Naive B cell (primary cell): ENCODE measurements around the gene WHAMM. TPM values are rescaled to one million over a fixed set of nuclear protein-coding genes. Genes with fewer than 3 reads are reported as not detected.

Experiments
- ATAC-seq, 2 donors: fragments of 150-1000 bp; cut with Tn5 transposase; 2 replicates each; pipeline ENCODE4 v1.10.0; 2021; ENCODE audit warnings: low read depth in 2 of 2, mild to moderate bottlenecking in 2 of 2, moderate library complexity in 2 of 2
- DNase-seq: peaks from one replicate; pipeline ENCODE4 v3.0.0; 2022
- H3K27ac Mint-ChIP-seq, 6 donors: one replicate each; pipeline ENCODE4 v1.8.0; 2020 to 2022; ENCODE audit warnings: mild to moderate bottlenecking in 6 of 6, mixed read lengths in 6 of 6, moderate library complexity in 5 of 6, inconsistent platforms in 2 of 6
- H3K27me3 Mint-ChIP-seq, 3 donors: one replicate each; pipeline ENCODE4 v1.8.0; 2021 to 2022; ENCODE audit warnings: mixed read lengths in 3 of 3, mild to moderate bottlenecking in 1 of 3
- H3K36me3 Mint-ChIP-seq, 2 donors: one replicate each; pipeline ENCODE4 v1.8.0; 2020 to 2022; ENCODE audit warnings: mixed read lengths in 2 of 2, inconsistent platforms in 1 of 2, mild to moderate bottlenecking in 1 of 2
- H3K4me1 Mint-ChIP-seq, 3 donors: one replicate each; pipeline ENCODE4 v1.8.0; 2020 to 2022; ENCODE audit warnings: mixed read lengths in 3 of 3, inconsistent platforms in 1 of 3, mild to moderate bottlenecking in 1 of 3, moderate library complexity in 1 of 3
- H3K4me3 Mint-ChIP-seq, 8 donors: one replicate each; pipeline ENCODE4 v1.8.0; 2020 to 2022; ENCODE audit warnings: mild to moderate bottlenecking in 8 of 8, mixed read lengths in 8 of 8, moderate library complexity in 8 of 8, inconsistent platforms in 2 of 8
- H3K9me3 Mint-ChIP-seq, 7 donors: one replicate each; pipeline ENCODE4 v1.8.0; 2020 to 2022; ENCODE audit warnings: mixed read lengths in 7 of 7, mild to moderate bottlenecking in 5 of 7, inconsistent platforms in 2 of 7, moderate library complexity in 1 of 7
- polyA plus RNA-seq, 6 donors: library from polyadenylated mRNA; unstranded; fragments of 300-500 nt; fragmentation: Illumina TruSeq; gene quantifications; one replicate each; pipeline ENCODE4 v1.2.3, GENCODE V29; 2021; ENCODE audit warnings: low read depth in 6 of 6

Gene WHAMM
- polyA plus RNA-seq, 6 donors from 2014 or later: 2.2 to 7.3 (median 5.1) TPM

- peaks cover 0 to under 1% of the 10 kb centered on the region in 2 donors for H3K36me3 Mint-ChIP-seq
- no peaks in the 10 kb centered on the region for H3K4me1 Mint-ChIP-seq
- H3K27me3 Mint-ChIP-seq: peaks cover 0 to 32% (median 16%) of the 10 kb centered on the region in 3 donors
- ATAC-seq: no peak
- H3K9me3 Mint-ChIP-seq: peaks cover 0 to 4% (median 0%) of the 10 kb centered on the region in 7 donors
- no peak for DNase-seq
- no peak overlapping the region for H3K4me3 Mint-ChIP-seq
- H3K27ac Mint-ChIP-seq: no peak overlapping the region
These were observed 20.9 kb upstream of the WHAMM start for GRCh38 chr15:82788496-82788895.

DNA sequence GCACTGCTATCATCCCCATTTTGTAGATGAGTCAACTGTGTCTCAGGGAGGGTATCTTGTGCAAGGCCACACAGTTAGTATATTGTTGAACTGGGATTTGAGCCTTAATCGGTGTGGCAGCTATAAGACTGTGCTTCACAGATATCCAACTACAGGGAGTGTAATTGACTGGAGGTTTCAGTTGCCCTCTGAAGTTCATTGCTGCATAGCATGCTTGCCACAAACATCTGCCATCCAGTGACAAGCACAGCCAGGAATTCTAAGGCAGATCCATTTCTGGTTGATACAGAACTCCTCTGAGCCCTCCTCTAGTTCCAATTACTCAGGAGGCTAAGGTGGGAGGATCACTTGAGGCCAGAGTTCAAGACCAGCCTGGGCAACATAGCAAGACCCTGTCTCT lies 19.9 kb upstream of the WHAMM start:
- Mint-ChIP-seq H3K36me3 (peaks cover 0 to 11% of the 10 kb centered on the region in 2 donors), H3K4me1 (no peaks in the 10 kb centered on the region), H3K27ac (no peak overlapping the region), H3K4me3 (no peak overlapping the region), H3K27me3 (peaks cover 0 to 32% (median 16%) of the 10 kb centered on the region in 3 donors), H3K9me3 (peaks cover 2 to 14% (median 8%) of the 10 kb centered on the region in 7 donors)
- no peak for ATAC-seq
- DNase-seq: no peak

- ATAC-seq (no peak), DNase-seq (no peak)
- peaks cover 2 to 19% (median 10%) of the 10 kb centered on the region in 7 donors for H3K9me3 Mint-ChIP-seq
- H3K4me1 Mint-ChIP-seq: no peaks in the 10 kb centered on the region
- peaks cover 0 to 36% (median 14%) of the 10 kb centered on the region in 3 donors for H3K27me3 Mint-ChIP-seq
- peak overlapping the region in 1 of 6 donors; percentile 6 for H3K27ac Mint-ChIP-seq
- peaks cover 0 to 12% of the 10 kb centered on the region in 2 donors for H3K36me3 Mint-ChIP-seq
- no peak overlapping the region for H3K4me3 Mint-ChIP-seq
These were observed 19.1 kb upstream of the WHAMM start for GRCh38 chr15:82790321-82790720.

DNA sequence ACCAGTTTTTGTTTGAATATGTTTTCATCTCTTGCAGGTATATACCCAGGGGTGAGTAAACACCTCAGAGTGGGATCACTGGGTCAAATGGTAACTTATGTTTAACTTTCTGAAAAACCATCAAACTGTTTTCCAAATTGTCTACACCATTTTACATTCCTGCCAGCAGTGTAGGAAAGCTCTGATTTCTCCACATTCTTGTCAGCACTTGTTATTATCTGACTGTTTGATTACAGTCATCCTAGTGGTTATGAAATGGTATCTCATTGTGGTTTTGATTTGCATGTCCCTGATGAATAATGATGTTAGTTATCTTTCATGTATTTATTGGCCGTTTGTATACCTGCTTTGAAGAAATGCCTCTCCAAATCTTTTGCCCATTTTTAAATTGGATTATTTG lies 17.4 kb upstream of the WHAMM start:
- H3K27ac Mint-ChIP-seq: peak overlapping the region in 1 of 6 donors; percentile 14
- H3K27me3 Mint-ChIP-seq: peaks cover 0 to 27% (median 14%) of the 10 kb centered on the region in 3 donors
- no peak for ATAC-seq

DNA sequence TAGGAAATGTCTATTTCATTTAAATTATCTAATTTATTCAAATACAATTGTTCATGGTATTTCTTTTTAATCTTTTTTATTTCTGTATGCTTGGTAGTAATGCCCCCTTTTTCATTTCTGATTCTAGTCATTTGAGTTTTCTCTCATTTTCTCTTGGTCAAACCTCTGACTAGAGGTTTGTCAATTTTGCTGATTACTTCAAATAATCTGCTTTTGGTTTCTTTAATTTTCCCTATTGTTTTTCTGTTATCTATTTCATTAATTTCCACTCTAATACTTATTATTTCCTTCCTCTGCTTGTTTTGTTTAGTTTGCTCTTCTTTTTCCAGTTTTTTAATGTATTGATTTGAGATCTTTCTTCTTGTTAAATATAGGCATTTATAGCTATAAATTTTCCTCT lies 15.7 kb upstream of the WHAMM start:
- Mint-ChIP-seq H3K36me3 (peaks cover 0 to 12% of the 10 kb centered on the region in 2 donors), H3K27me3 (peaks cover 0 to 35% (median 14%) of the 10 kb centered on the region in 3 donors), H3K27ac (peak overlapping the region in 1 of 6 donors; percentile 30), H3K4me1 (peaks cover 0 to 3% (median 0%) of the 10 kb centered on the region in 3 donors), H3K4me3 (no peak overlapping the region), H3K9me3 (peaks cover 2 to 19% (median 10%) of the 10 kb centered on the region in 7 donors)
- DNase-seq (no peak), ATAC-seq (no peak)

More for the DNA sequence above, 17.4 kb upstream of the WHAMM start:
- H3K4me3 Mint-ChIP-seq: no peak overlapping the region
- DNase-seq: no peak
- peaks cover 2 to 19% (median 10%) of the 10 kb centered on the region in 7 donors for H3K9me3 Mint-ChIP-seq
- no peaks in the 10 kb centered on the region for H3K4me1 Mint-ChIP-seq
- peaks cover 0 to 12% of the 10 kb centered on the region in 2 donors for H3K36me3 Mint-ChIP-seq

- H3K36me3 Mint-ChIP-seq: peaks cover 0 to 12% of the 10 kb centered on the region in 2 donors
- H3K27me3 Mint-ChIP-seq: peaks cover 0 to 41% (median 25%) of the 10 kb centered on the region in 3 donors
- no peak overlapping the region for H3K27ac Mint-ChIP-seq
- ATAC-seq (no peak), DNase-seq (no peak)
- H3K4me3 Mint-ChIP-seq: no peak overlapping the region
- H3K9me3 Mint-ChIP-seq: peaks cover 2 to 18% (median 10%) of the 10 kb centered on the region in 7 donors
- peaks cover 0 to 7% (median 3%) of the 10 kb centered on the region in 3 donors for H3K4me1 Mint-ChIP-seq
These were observed 11.3 kb upstream of the WHAMM start for GRCh38 chr15:82798104-82798503.

GRCh38 chr15:82798531-82799166 lies 10.8 kb upstream of the WHAMM start:
- Mint-ChIP-seq H3K9me3 (peaks cover 2 to 13% (median 8%) of the 10 kb centered on the region in 7 donors), H3K27me3 (peaks cover 0 to 41% (median 23%) of the 10 kb centered on the region in 3 donors), H3K27ac (no peak overlapping the region), H3K4me1 (peaks cover 4 to 7% (median 5%) of the 10 kb centered on the region in 3 donors), H3K36me3 (peaks cover 0 to 10% of the 10 kb centered on the region in 2 donors), H3K4me3 (no peak overlapping the region)
- ATAC-seq (no peak), DNase-seq (no peak)

DNA sequence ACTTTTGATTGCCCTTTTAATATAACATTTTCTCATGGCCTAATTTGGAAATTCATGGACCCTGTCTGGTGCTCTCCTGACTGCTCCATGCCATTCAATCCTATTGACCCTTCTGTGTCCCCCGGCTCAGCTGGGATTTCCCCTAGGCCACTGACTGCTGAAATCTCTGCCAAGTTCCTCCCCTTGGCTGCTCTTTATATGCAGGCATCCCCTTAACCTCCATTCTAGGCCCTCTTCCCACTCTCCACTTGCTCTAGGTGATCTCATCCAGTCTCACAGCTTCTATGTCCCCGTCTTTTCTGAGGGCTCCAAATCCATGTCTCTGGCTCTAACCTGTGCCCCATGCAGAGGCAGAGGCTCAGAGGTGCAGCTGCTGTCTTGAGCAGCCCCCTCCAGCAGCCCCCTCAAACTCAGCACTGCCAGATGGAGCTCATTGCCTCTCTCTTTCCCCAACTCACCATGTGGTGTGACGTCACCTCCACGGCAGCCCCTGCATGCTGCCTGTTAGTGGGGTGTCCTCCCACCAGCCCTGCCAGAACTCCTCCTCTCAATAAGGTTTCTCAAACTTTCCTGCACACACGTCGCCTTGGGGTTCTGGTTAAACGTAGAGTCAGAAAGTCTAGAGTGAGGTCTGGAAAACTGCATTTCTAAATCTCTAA lies 10.1 kb upstream of the WHAMM start:
- peak overlapping the region in 1 of 6 donors; percentile 64 for H3K27ac Mint-ChIP-seq

GRCh38 chr15:82802497-82802896 lies 6.9 kb upstream of the WHAMM start:
- H3K36me3 Mint-ChIP-seq: no peaks in the 10 kb centered on the region
- peaks cover 17 to 23% (median 21%) of the 10 kb centered on the region in 3 donors for H3K4me1 Mint-ChIP-seq
- peaks cover 0 to 20% (median 12%) of the 10 kb centered on the region in 3 donors for H3K27me3 Mint-ChIP-seq
- H3K27ac Mint-ChIP-seq: peak overlapping the region in 1 of 6 donors; percentile 42
- H3K4me3 Mint-ChIP-seq: no peak overlapping the region
- H3K9me3 Mint-ChIP-seq: no peaks in the 10 kb centered on the region
- ATAC-seq: no peak
- DNase-seq: no peak

More for the DNA sequence above, 10.1 kb upstream of the WHAMM start:
- H3K27me3 Mint-ChIP-seq: peaks cover 0 to 34% (median 16%) of the 10 kb centered on the region in 3 donors
- no peak overlapping the region for H3K4me3 Mint-ChIP-seq
- peaks cover 0 to 6% (median 3%) of the 10 kb centered on the region in 7 donors for H3K9me3 Mint-ChIP-seq
- no peak for ATAC-seq
- DNase-seq: no peak
- peaks cover 0 to 4% of the 10 kb centered on the region in 2 donors for H3K36me3 Mint-ChIP-seq
- H3K4me1 Mint-ChIP-seq: peaks cover 6 to 8% (median 7%) of the 10 kb centered on the region in 3 donors

DNA sequence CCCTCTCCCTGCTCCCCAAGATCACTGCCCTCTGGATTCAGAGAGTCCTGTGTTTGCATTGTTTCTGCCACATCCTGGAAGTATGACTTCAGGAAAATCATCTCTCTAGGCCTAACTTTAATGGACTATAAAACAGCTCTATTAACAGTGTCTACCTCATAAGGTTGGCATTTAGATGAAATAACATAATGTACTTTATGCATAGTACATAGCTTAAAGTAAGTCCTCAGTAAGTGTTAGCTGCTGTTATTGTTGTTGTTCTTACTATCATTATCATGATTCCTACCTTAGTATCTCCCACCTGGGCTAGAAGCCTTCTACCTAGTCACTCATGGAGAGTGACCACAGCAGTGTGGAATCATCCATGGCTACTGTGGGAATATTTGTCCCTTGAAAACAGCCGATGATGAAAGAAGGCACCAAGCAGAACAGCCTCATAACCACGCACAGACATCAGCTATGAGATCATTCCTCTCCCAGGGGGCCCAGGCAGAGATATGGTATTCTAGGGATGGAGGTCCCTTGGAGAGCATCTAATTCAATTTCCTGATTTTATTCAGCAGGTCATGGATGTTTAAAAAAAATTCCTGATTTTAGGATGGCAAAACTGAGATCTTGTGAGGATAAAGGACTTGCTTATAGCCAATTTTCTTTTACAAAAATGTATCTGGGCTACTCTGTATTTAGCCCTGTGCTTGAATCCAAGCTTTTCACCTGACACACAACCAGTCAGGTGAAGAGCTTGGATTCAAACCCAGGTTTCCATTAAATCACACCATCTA lies 5.4 kb upstream of the WHAMM start:
- DNase-seq (no peak), ATAC-seq (no peak)
- Mint-ChIP-seq H3K27ac (peak overlapping the region in 3 of 6 donors; percentile 2 to 66 (median 29)), H3K36me3 (no peaks in the 10 kb centered on the region), H3K27me3 (peaks cover 0 to 10% (median 10%) of the 10 kb centered on the region in 3 donors), H3K4me3 (no peak overlapping the region), H3K4me1 (peaks cover 24 to 33% (median 30%) of the 10 kb centered on the region in 3 donors), H3K9me3 (no peaks in the 10 kb centered on the region)

GRCh38 chr15:82804575-82804949 lies 4.9 kb upstream of the WHAMM start:
- Mint-ChIP-seq H3K4me1 (peaks cover 29 to 34% (median 32%) of the 10 kb centered on the region in 3 donors), H3K9me3 (peaks cover 0 to 3% (median 0%) of the 10 kb centered on the region in 7 donors), H3K36me3 (no peaks in the 10 kb centered on the region), H3K4me3 (no peak overlapping the region), H3K27ac (no peak overlapping the region), H3K27me3 (peaks cover 0 to 4% (median 4%) of the 10 kb centered on the region in 3 donors)
- no peak for ATAC-seq
- DNase-seq: no peak

DNA sequence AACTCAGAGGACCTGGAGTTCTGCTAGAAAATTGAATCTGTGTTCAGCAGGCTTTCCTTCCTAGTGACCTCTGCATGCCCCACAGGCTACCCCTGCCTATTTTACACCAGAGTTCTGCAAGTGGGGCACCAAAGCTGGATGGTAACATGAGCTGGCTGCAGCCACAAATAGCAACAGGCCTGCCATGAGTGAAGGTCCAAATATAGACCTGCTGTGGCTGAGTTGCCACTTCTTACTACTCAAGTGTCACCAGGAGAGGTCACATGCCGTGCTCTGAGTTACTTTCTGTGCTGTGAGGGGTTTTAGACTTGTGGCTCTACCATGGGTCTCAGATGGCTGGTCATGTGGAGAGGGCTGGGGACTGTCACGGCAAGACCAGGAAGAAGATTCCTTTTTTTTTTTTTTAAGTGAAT lies 3.4 kb upstream of the WHAMM start, which contains the start of gene FSD2:
TSS of gene FSD2 (minus strand) at position 76 of the 413 bp plus-strand sequence. CDS start 18,679 bp downstream, outside the sequence.
- peaks cover 36 to 39% (median 38%) of the 10 kb centered on the region in 3 donors for H3K4me1 Mint-ChIP-seq
- DNase-seq: peak; percentile 47
- H3K4me3 Mint-ChIP-seq: peak within 1 kb of the TSS; percentile 36 to 86 (median 62)
- peak; percentile 44 to 48 for ATAC-seq
- H3K27ac Mint-ChIP-seq: peak within 1 kb of the TSS; percentile 68 to 94 (median 90)
- H3K27me3 Mint-ChIP-seq: no peaks in the 10 kb centered on the region
- peaks cover 0 to 3% (median 0%) of the 10 kb centered on the region in 7 donors for H3K9me3 Mint-ChIP-seq
- no peaks in the 10 kb centered on the region for H3K36me3 Mint-ChIP-seq
